T47D (cell line): ENCODE measurements around the gene OGN.

Source experiments
- DNase-seq, 2 experiments: peaks; one replicate each; pipeline versions ENCODE4 v3.0.0 to v3.0.0-alpha.2; 2011 to 2012; ENCODE audit warnings: low read depth in 1 of 2, low spot score in 1 of 2
- JUND ChIP-seq: IDR thresholded peaks from 2 replicates; pipeline ENCODE4 v1.6.1; 2012; ENCODE audit warnings: low read depth
- in situ Hi-C: cut with HindIII; loops from 2 replicates; pipeline ENCODE4 v1.10.0; 2016; ENCODE audit warnings: low sequenced_read_pairs, low pct_unique_long_range_greater_than_20kb

OGN gene, protein sequence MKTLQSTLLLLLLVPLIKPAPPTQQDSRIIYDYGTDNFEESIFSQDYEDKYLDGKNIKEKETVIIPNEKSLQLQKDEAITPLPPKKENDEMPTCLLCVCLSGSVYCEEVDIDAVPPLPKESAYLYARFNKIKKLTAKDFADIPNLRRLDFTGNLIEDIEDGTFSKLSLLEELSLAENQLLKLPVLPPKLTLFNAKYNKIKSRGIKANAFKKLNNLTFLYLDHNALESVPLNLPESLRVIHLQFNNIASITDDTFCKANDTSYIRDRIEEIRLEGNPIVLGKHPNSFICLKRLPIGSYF

DNA sequence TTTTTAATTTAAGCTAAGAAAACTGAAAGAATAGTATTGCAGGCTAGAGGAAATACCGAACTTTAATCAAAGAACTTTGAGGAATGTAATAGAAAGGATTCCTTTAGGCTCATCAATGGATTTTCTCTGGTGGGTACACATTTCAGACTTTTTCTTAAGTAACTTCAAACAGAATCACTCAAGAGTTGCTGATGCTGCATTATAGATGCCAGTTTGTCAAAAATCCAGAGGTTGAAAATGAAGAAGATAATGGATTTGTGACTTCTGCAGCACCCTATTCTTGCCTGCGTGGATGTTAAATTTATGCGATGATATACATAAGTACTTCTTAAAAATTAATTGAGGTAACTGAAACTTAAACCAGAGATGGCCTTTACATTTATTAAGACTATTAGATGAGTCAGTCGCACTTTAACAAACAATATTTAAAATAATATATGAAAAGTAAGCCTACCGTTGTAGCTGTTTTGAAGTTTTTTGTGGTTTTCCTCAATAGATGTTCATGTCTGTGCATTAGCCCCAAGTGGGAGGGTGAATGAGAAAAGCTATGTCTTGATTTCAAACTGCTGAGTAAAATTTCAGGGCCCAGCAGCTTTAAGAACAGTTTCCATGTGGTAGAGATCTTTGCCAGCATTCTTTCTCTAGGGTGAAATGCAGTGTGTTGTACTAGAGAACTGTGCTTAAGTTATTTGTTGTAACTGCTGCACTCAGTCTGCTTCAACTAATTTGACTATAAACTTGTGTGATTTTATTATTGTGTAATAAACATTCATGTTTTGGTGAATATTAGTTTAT is at the start of gene OGN:
OGN (minus strand) TSS at position 537 of the 795 bp plus-strand sequence. CDS start 1,171 bp downstream, outside the sequence.
- no peak for TF ChIP-seq JUND
- DNase-seq, result no peak
- in situ Hi-C loops, result no loop called here

DNA sequence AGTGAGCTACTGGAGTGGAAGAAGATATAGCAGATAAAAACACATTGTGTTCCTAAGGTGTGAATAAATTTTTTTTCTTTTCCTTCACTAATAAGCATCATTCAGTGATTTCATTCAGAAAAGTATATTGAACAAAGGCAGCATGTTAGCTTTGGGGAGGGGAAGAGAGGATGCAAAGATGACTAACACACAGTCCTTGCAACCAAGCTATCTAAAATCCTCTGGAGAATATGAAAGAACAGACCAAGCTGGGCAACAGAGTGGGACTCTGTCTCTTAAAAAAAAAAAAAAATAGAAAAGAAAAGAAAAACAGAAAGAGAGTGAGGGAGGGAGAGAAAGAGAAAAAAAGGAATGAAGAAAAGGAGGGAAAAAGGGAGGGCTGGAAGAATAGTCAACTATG is 42.2 kb upstream of the OGN start:
- in situ Hi-C loops, result no loop called here
- TF ChIP-seq JUND, result no peak
- DNase-seq, result no peak

- no peak for TF ChIP-seq JUND
- no peak for DNase-seq
- in situ Hi-C loops, result no loop called here
Measured at GRCh38 chr9:92444841-92445240, 40.5 kb upstream of the OGN start.

GRCh38 chr9:92440751-92441046 is 36.3 kb upstream of the OGN start:
- no peak for TF ChIP-seq JUND
- DNase-seq, result no peak
- in situ Hi-C loops, result no loop called here

GRCh38 chr9:92439921-92440750 is 35.8 kb upstream of the OGN start:
- TF ChIP-seq JUND, result no peak
- in situ Hi-C loops, result no loop called here
- no peak for DNase-seq

- in situ Hi-C loops, result no loop called here
- DNase-seq, result peak in 1 of 2 experiments; percentile 12
- no peak for TF ChIP-seq JUND
Measured at GRCh38 chr9:92438900-92439526, 34.6 kb upstream of the OGN start.

DNA sequence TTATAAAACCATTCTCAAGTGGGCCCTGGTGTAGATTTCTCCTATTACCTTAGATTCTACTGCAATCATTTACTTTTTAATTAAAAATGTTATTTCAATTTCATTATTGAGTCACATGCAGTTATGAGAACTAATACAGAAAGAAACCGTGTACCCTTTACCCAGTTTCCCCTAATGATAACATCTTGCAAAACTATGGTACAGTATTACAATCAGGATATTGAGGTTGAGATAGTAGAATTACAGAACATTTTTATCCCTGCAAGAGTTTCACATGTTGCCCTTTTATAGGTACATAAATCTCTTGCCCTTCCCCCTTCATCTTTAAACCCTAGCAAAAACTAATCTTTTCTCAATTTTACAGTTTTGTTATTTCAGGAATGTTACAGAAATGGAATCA is 30.9 kb upstream of the OGN start:
- no peak for DNase-seq
- TF ChIP-seq JUND, result no peak
- in situ Hi-C loops, result no loop called here

GRCh38 chr9:92432972-92433548 is 28.7 kb upstream of the OGN start:
- no peak for TF ChIP-seq JUND
- in situ Hi-C loops, result no loop called here
- DNase-seq, result no peak

DNA sequence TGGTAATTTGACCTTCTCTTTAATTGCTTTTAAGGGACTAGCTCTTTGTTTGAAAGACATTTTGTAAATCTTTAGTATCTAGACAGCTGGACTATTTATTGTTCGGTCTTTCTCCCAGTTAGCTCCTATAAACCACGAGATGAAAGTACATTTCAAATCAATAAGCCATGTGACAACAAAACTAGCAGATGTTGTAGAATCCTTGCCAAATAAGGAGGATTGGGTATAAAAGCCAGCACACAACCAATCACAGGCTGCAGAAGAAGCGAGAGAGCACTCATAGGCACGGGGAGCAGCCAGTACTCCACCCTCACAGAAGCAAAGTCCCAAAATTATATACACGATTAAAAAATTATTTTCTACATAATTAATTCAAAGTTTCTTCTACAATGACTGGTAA is 28.0 kb upstream of the OGN start:
- no peak for DNase-seq
- in situ Hi-C loops, result no loop called here
- no peak for TF ChIP-seq JUND

GRCh38 chr9:92429836-92430235 is 25.5 kb upstream of the OGN start:
- DNase-seq, result no peak
- TF ChIP-seq JUND, result no peak
- in situ Hi-C loops, result no loop called here

DNA sequence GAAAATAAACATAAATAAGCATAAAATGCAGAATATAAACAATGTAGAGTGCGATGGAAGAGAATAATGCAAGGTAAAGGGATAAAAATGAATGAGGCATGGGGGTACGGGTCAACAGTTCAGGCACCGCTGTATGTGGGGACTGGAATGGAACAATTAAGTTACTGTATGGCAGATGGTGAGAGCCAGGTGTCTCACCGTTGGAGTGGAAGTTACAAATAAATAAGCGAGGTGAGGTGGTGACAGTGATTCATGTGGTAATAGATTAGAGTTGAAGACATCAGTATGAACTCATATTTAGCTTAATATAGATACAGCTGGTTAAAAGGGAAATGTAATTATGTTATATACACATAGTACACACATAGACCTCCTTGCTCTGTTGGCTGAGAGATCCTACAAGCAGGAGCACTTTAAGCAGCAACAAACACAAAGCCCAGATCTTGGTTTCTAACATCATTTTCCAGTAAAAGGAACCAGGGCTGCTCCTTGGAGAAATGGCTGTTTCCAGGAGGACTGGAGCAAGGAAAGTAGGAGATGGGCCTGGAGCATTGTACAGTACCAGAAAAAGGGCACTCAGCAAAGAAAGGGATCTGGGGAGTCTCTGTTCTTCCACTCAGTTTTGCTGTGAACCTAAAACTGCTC is 22.2 kb upstream of the OGN start:
- TF ChIP-seq JUND, result no peak
- DNase-seq, result no peak
- in situ Hi-C loops, result no loop called here

GRCh38 chr9:92425474-92425873 is 21.1 kb upstream of the OGN start:
- in situ Hi-C loops, result no loop called here
- DNase-seq, result no peak
- no peak for TF ChIP-seq JUND
